ENCODE data around the gene LYZL6. TPM values are rescaled to one million over a fixed set of nuclear protein-coding genes. Genes with fewer than 3 reads are reported as not detected.

LYZL6 gene, protein sequence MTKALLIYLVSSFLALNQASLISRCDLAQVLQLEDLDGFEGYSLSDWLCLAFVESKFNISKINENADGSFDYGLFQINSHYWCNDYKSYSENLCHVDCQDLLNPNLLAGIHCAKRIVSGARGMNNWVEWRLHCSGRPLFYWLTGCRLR
- not detected in 5 replicates for total RNA-seq (2022; extraction: Qiagen RNA extraction)

DNA sequence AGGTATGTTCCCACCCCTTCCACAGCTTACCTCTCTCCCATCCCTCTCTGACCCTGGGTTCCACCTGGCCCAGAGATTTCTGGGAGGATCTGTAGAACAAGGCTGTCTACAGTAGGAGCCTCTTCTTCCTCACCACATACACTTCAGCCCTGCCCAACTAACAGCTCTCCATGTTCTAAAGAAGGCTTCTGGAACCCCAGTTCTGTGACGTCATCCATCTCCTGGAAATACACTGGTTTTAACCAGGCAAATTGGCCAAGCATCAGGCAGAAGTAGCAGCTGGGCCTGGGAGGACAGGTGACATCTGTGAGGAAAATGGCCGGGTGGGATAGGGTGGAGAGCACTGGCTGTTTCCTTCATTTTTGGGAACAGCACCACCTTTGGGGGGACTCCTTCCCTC lies at the start of gene LYZL6:
Gene LYZL6, minus strand, starts transcription at position 177 of the 400 bp plus-strand sequence. CDS start 4,357 bp downstream, outside the sequence.

DNA sequence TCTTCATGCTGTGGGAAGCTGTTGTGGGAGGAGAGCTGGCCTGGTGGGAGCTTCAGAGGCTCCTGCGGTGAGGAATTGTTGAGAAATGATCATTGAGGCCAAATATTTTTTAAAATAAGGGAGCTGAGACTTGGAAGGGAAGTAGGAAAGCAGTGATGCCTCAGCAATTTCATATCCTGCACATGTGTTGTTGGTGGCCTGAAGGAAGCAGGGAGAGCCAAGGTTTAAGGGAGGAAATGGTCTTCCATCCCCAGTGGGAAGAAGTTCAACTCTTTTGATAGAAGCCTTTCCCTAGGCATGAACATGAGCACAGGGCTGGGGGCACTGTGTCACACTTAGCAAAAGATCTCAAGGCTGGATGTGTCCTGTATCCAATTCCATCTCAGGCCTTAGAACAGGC lies 43.1 kb upstream of the LYZL6 start, which contains the start of gene CCL14:
Gene CCL14, minus strand, starts transcription at position 87 of the 400 bp plus-strand sequence. Its CDS starts 80 bp downstream, at position 7.

DNA sequence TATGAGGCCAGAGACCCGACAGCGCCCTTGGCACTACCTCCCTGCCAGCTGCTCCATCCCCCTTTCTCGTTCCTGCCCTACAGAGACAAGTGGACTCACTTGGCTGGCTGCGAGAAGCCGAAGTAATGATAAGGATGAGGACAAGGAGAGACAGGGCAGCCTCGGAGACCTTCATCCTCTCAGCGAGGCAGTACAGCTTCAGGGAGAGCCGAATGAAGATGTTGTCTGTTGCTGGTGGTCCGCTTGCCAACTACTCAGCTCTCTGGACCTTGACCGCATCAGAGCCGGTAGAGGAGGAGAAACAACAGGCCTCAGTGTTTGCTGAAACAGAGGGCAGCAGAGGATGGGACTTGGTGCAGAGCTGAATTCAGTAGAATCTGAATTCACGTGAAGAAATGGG lies 37.7 kb upstream of the LYZL6 start, which contains the start of gene CCL16:
Gene CCL16, minus strand, starts transcription at position 252 of the 400 bp plus-strand sequence. Its CDS starts 77 bp downstream, at position 175.

DNA sequence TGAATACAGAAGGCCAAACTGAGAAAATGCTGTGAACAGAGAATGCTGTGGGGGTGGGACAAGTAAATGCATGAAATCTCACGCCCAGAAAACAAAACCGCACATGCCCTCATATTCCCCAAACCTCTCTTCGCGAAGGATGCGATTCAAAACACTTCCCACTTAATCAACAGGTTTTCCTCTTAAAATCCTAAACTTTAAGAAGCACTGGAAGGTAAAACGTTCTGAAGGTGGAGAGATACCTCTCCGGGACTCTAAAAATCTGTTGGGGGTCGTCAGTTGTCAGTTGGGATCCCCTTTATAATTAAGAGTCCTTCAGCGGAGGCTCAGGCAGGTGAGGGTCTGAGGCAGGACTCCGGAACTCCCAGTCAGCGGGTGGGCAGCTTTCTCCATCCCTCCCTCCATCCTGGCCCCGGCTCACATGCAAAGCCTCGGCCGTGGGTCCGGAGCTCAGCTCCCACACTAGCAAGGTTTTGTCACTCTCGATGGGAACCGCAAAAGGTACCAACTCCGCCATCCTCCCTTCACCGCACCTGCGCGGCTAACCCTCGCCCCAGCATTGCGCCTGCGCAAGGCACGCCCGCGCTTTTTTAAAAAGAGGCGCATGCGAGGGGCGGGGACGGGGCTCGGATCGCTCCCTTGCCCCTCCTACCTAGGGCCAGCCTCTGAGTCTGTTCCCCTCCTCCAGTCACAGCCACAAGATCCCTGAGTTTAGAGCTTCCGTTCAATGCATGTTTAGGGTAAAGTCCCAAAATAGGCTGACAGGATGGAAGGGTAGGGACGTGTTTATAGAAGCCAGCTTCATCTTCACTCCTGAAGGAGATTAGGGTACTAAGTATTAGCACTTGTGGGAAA lies 13.1 kb downstream of the LYZL6 start, which contains the start of gene RDM1:
Gene RDM1, minus strand, starts transcription at position 563 of the 855 bp plus-strand sequence. Its CDS starts 46 bp downstream, at position 517.

Other genes with a start within 250 kb of the LYZL6 start
- 0.07 to 0.15 TPM (median 0.11 TPM) in 5 replicates for gene RASL10B, start 212.1 kb downstream of the LYZL6 start, total RNA-seq (2022; extraction: Qiagen RNA extraction)
- gene GAS2L2, start 190.5 kb downstream of the LYZL6 start, total RNA-seq (2022; extraction: Qiagen RNA extraction) = 0.06 to 0.15 TPM (median 0.09 TPM) in 5 replicates
- gene C17orf50, start 182.8 kb downstream of the LYZL6 start, total RNA-seq (2022; extraction: Qiagen RNA extraction) = 0.24 to 0.49 TPM (median 0.27 TPM) in 5 replicates
- 4.2 to 9.7 TPM (median 6.5 TPM) in 5 replicates for gene MMP28, start 148.1 kb downstream of the LYZL6 start, total RNA-seq (2022; extraction: Qiagen RNA extraction)
- 201 to 225 TPM (median 205 TPM) in 5 replicates for gene TAF15, start 134.2 kb downstream of the LYZL6 start, total RNA-seq (2022; extraction: Qiagen RNA extraction)
- gene HEATR9, start 74.8 kb downstream of the LYZL6 start, total RNA-seq (2022; extraction: Qiagen RNA extraction) = not detected in 5 replicates
- gene CCL5, start 63.4 kb downstream of the LYZL6 start, total RNA-seq (2022; extraction: Qiagen RNA extraction) = 0.92 to 1.9 TPM (median 1.4 TPM) in 5 replicates
- 3.3 to 3.5 TPM (median 3.4 TPM) in 5 replicates for gene RDM1, start 12.9 kb downstream of the LYZL6 start, total RNA-seq (2022; extraction: Qiagen RNA extraction)
- gene CCL16, start 37.8 kb upstream of the LYZL6 start, total RNA-seq (2022; extraction: Qiagen RNA extraction) = not detected in 5 replicates
- not detected in 5 replicates for gene CCL14, start 43.0 kb upstream of the LYZL6 start, total RNA-seq (2022; extraction: Qiagen RNA extraction)
- gene CCL15, start 57.8 kb upstream of the LYZL6 start, total RNA-seq (2022; extraction: Qiagen RNA extraction) = not detected in 5 replicates
- gene CCL23, start 74.3 kb upstream of the LYZL6 start, total RNA-seq (2022; extraction: Qiagen RNA extraction) = not detected in 5 replicates
- gene CCL18, start 120.6 kb upstream of the LYZL6 start, total RNA-seq (2022; extraction: Qiagen RNA extraction) = not detected in 5 replicates
- gene CCL3, start 146.4 kb upstream of the LYZL6 start, total RNA-seq (2022; extraction: Qiagen RNA extraction) = not detected in 5 replicates
- 0.15 TPM in 1 of 5 replicates, not detected in the others for gene CCL4, start 160.1 kb upstream of the LYZL6 start, total RNA-seq (2022; extraction: Qiagen RNA extraction)
- gene TBC1D3B, start 232.9 kb upstream of the LYZL6 start, total RNA-seq (2022; extraction: Qiagen RNA extraction) = 2.4 to 5.3 TPM (median 2.9 TPM) in 5 replicates